GM12891 (cell line): ENCODE measurements around the gene CASP9.

Source experiments
- POLR2A ChIP-seq: IDR thresholded peaks from 2 replicates; pipeline ENCODE4 v1.6.1; 2011; ENCODE audit warnings: low read depth, low read length, control low read depth
- POLR2AphosphoS5 ChIP-seq: IDR thresholded peaks from 2 replicates; pipeline ENCODE4 v1.6.1; 2011; ENCODE audit warnings: low read depth, low read length, control low read depth
- POU2F2 ChIP-seq: IDR thresholded peaks from 2 replicates; pipeline ENCODE4 v1.6.1; 2011; ENCODE audit warnings: low read depth, mild to moderate bottlenecking, control low read depth, low read length, moderate library complexity
- TAF1 ChIP-seq: IDR thresholded peaks from 2 replicates; pipeline ENCODE4 v1.6.1; 2011; ENCODE audit warnings: low read depth, low read length, control low read depth

DNA sequence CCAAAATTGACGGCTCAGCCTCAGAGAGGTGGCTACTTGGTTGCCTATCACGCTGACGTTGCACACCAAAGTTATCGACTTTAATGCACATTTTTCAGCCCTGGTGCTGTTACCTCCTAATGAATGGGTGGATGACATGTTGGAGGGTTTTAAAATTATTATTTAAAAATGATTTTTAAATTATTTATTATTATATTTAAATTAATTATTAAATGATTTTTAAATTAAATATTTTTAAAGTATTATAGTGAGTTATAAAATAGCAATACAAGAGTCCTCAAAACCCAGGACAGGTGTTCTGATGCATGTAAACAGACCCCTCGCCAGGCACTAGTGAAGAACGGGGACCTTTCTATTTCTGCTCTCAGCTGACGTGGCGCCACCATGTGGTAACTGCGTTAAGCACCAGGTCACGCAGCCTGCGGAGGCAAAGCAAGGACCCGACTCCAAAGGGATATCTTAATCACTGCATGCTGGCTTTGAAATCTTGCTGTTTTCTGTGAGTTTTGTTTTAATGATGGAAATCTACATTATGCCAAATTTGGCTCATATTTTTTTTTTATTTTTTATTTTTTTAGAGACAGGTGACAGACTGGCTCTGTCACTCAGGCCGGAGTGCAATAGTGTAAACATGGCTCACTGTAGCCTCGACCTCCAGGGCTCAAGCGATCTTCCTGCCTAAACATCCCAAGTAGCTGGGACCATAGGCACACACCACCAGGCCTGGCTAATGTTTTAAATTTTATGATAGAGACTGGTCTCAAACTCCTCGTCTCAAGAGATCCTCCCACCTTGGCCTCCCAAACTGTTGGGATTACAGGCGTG, 22.6 kb downstream of the CASP9 start:
- TF ChIP-seq TAF1 (no peak), POU2F2 (no peak), POLR2A (no peak), POLR2AphosphoS5 (no peak)
